Activated T-helper 1 cell treated with Interleukin-2 at 50 U/mL for 16 hours (primary cell): ENCODE results near the gene AHRR.

Experiments
- DNase-seq: peaks from one replicate; pipeline ENCODE4 v3.0.0-alpha.2; 2020; ENCODE audit warnings: low read depth

Gene AHRR

DNA sequence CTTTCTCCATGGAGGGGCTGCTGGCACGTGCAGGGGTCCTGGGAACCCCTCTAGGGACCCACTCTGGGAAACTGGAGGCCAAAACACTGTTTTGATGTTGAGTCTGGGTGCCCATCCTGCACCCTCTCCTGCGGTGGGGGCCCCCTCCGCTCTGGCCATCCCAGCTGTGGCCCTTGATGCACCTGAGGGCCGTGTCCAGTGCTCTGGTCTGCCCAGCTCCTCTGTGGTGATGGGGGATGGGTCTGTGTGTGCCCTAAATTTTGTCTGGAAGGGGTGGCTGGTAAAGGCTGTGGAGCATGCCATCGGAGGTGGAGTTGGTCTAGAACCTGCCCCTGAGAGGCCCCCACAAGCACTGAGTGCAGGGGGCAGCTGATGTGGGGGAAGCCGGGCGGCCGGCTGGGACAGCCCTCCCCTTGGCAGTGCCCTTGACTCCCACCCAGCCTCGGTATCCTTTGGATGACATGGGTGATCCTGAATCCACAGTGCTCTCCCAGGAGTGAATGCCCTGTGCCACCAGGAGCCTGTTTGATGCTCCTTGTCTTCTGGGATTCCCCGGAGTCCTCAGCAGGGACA, 26.3 kb downstream of the AHRR start:
- no peak for DNase-seq

DNA sequence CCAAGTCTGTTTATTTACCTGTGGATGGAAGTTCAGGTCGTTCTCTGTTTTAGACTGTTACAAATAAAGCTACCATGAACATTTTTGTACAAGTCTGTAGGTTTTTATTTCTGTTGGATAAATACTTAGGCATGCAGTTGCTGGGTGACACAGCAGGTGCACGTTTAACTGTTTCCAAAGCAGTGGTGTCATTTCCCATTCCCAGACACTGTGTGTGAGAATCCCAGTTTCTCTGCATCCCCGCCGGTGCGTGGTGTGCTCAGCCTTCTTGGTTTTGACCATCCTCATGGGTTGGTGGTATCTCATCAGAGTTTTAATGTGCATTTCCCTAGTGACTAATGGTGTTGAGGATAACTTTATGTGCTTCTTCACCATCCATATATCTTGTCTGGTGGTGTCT, 27.2 kb downstream of the AHRR start:
- no peak for DNase-seq

DNA sequence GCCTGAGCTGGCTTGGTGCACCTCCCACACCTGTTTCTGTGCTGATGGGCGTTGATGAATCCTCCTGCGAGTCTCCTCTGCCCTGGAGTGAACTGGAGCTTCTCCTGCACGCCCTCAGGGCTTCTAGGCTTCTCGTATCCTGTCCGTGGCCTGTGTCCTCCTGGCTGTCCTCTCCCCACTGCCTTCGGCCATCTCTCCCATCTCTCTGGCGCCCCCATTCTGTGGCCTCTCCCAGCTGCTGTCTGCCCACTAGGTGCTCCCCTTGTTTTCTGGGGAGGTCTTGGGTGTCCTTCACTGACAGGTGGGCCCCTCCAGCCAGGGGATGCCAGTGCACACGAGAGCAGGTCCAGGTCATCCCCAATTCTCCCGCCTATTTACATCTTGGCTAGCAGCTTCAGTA, 28.8 kb downstream of the AHRR start:
- DNase-seq, result no peak

DNA sequence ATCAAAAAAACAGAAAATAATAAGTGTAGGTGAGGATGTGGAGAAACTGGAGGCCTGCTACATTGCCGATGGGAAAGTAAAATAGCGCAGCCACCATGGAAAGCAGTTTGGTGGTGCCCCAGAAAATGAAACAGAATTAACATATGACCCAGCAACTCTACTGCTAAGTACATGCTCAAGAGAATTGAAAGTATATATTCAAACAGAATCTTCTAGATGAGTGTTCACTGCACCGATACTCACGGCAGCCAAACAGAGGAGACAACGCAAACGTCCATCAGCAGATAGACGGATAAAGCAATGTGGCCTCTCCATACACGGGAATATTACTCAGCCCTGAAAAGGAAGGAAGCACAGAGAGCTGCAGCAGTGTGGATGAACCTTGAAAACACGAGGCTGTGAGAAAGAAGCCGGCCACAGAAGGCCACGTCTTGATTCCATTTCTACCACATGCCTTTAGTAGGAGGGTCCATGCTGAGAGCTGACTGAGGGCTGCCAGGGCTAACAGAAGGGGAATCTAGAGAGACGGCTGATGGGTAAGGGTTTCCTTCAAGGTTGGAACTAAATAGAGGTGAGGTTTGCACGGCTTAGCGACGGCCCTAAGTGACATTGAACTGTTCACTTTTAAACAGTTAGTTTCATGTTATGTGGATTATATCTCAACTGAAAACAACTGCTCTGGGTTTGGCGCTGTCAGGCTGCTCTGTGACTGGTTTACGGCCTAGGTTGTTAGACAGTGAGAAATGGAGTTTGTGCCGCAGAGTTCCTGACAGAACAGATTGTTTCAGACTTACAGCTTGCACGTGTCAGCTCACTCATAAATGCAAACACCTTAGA, 29.8 kb downstream of the AHRR start:
- DNase-seq, result no peak

DNA sequence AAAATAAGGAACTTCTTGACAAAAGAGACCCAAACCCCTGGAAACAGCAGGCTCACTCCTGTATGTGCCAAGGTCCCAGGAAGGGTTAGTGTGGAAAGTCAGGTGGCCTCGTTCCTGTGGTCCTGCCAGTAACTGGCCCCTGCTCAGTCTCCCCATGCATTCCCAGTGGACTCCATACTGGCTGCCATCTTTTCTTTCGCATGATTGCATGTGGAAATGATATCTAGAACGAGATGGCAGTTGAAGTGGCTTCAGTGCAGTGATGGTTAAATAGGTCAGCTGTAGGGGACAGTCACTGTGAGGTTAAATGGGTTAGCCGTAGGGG, 30.4 kb downstream of the AHRR start:
- DNase-seq, result no peak

DNA sequence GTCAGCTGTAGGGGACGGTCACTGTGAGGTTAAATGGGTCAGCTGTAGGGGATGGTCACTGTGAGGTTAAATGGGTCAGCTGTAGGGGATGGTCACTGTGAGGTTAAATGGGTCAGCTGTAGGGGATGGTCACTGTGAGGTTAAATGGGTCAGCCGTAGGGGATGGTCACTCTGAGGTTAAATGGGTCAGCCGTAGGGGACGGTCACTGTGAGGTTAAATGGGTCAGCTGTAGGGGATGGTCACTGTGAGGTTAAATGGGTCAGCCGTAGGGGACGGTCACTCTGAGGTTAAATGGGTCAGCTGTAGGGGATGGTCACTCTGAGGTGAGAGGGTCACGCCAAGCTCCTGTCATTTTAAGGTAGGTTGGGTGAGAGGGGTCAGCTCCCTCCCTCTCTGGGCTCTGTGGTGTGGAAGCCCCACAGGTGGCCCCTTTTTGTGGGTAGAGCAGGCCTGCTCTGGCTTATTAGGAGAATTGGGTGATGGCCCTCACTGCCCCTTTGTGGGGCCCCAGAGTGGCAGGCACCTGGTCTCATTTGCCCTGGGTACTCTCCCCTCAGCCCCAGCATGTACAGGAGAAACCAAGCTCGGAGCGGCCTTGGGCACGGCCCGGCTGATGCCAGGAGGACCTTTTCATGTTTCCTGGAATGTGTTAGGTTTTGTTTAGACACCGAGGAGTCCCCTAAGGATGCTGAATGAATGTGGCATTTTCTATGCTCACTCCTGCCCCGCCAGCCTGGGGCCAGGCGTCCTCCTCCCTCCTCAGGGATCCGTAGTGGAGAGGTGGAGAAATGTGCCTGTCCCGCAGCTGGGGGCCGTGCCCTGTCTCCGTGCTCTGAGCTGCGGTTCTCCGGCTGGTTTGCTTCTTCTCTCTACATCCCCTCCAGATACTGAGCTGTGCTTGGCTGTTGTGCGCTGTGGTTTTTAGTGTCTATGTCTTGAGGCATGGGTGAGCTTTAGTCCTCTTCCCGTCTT, 31.4 kb downstream of the AHRR start:
- no peak for DNase-seq

DNA sequence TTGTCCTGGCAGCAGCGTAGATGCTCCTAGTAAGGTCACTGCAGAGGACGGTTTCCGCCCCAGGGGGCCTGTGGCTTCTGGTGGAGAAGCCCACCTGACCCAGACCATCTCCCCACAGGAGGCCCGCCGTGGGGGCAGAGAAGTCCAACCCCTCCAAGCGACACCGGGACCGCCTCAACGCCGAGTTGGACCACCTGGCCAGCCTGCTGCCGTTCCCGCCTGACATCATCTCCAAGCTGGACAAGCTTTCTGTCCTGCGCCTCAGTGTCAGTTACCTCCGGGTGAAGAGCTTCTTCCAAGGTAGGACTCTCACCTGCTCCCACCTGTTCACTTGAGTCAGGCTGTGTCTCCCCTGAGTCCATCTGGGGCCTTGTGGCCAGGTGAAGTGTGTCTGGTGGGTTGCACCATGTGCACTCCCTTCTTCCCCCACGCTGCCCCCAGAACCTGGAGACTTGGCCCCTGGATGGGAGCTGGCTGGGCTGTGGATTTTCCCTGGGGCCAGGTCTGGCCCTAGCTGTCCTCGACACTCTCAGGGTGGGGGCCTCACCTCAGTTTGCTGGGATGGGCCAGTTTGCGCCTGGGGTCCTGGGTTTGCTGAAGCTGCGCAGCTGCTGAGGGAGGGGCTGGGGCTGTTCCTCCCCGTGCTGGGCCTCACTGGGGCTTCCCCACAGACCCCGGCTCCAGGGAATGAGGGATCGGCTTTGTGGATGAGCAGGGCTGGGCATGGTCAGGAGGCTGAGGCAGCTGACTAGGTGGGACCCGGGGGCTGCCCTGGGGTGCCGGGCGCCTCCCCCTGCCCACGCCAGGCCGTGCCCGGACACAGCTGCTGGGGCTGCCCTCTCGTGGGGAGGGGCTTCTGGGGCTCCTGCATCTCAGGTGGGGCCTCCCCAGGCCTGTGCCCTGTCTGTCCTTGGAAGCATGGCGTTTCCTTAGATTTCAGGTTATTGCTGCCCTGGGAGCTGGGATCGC, 32.4 kb downstream of the AHRR start:
- DNase-seq, result no peak

DNA sequence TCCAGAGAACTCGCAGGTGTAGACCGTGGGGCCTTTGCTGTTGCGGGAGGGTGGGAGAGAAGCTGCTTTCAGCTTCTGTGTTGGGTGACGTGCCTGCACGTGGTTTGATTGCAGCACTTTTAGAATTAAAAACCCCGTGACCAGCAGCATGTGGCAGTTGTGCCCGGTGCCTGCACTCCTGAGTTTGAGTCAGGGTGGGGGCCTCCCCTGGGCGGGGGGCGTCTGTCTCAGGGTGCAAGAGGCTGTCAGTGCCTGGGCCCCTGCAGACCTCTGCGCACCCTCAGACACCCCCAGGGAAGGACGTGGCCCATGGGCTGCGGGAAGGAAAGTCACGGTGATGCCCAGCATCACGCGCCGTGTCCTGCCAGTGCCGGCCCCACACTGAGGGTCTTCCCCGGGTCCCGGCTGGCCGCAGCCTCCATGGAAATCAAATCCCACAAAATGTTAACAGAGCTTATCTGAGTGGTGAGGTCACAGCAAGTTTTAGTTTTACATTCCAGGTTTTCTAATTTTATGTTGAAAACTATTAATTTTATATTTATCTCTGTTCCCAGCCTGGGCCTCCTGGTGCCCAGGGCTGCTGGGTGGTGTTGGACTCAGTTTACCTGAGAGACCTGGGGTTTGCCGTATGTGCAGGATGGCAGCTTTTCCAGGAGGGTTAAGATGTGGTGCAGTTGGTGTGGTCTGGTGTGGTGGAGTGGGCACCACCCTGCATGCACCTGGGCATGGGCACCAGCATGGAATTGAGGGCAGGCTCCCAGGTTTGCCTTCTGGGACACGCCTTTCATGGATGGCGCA, 33.3 kb downstream of the AHRR start:
- no peak for DNase-seq

DNA sequence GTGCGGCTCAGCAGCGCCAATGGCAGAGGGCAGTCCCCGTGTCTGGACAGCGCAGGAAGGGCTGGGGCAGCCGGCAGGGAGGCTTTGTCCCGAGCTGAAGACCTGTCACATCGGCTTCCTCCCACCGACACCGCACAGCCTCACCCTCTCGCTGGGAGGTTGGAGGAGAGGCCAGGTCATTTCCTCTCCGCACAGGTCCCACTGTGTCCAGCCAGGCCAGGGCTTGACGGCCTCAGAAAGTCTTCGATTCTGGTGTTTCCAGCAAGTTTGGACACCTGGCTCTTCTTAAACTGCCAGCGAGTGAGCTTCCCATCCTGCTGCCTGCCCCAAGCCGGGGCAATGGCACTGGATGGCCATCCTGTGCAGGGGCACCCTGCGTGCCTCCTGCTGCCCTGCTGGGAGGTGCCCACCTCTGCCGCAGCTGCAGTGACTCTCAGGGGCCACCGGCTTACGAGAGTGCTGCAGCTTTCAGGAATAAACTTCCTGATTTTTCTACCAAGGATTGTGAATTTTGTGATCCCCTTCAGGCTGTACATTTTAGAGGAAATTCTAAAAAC, 33.9 kb downstream of the AHRR start:
- DNase-seq, result no peak

DNA sequence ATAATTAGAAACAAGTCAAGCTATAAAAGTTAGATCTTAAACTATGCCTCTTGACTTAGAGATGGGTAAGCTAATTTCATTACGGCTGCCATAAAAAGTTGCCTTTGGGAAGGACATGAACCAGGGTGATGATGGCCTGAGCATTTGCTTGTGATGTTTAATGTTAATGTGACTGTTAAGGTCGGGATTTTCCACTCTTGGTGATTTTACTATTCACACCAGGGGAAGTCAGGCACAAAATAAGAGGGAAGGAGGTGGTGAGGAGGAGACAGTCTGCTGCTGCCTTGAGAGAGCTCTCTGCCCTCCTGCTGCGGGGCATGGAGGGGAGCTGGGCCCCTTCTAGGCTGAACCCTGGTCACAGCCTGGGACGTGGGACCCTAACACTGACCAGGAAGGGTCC, 34.4 kb downstream of the AHRR start:
- no peak for DNase-seq

DNA sequence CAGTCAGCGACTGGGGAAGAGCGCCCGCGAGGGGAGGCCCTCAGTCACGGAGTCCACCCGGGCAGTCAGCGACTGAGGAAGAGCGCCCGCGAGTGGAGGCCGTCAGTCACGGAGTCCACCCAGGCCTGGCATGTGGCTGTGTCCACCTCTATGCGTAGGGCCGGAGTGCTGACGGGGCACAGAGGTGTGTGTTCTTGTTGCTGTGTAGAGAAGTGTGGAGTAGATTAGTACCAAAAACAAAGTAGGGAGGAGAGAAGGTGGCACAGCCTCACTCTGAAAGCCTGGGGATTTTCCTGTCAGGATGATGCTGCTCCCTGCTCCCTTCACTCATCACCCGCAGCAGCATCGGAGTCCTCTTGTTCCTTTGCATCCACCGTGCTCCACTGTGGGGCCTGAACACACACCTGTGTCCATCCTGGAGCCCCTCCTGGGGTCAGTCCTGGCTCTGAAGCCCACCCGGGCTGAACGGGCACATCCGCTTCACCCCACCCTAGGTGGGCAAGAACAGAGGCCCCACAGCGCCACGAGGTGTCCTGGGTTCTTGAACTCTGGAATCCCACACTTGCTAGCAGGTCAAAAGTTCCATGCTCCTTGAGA, 37.9 kb downstream of the AHRR start:
- no peak for DNase-seq

DNA sequence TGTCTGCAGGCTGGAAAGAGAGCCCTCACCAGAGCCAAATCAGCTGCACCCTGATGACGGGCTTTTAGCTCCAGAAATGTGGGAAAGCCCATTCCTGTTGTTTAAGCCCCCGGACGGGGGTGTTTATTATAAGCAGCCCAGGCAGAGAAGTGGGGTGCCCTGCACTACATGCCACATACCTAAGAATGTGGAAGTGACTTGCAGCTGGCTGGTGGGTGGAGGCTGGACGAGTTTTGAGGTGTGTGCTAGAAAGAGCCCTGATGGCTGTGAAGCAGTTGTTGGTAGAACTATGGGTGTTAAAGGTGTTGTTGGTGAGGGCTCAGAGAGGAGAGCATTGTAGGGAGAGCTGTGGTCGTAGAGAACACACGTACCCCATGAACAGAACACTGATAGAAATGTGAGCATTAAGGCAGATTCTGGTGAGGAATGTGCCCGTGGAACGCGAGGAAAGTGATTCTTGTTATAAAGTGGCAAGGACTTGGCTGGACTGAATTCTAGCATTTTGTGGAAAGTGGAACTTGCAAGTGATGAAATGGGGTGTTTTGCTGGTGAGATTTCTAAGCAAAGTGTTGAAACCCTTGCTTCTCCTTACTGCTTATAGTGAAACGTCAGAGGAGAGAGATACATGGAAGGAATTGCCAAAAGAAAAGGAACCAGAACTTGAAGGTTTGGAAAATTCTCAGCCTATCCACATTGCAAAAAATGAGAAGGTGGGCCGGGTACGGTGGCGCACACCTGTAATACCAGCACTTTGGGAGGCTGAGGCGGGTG, 38.9 kb downstream of the AHRR start:
- DNase-seq, result no peak

DNA sequence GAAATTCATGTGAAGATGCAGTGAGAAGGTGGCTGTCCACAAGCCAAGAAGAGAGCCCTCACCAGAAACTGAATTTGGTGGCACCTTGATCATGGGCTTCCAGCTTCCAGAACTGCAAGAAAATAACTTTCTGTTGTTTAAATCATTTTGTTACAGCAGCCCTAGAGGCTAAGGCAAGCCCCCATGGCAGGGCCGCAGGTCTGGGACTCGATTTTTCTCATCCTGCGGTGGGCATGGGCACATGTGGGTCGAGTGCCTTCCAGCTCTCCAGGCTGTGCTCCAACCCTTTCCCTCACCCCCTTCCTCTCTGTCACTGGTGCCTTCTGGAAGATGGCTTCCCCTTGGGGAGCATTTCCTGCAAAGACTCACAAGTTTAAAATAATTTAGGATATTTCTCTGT, 40.7 kb downstream of the AHRR start:
- no peak for DNase-seq

DNA sequence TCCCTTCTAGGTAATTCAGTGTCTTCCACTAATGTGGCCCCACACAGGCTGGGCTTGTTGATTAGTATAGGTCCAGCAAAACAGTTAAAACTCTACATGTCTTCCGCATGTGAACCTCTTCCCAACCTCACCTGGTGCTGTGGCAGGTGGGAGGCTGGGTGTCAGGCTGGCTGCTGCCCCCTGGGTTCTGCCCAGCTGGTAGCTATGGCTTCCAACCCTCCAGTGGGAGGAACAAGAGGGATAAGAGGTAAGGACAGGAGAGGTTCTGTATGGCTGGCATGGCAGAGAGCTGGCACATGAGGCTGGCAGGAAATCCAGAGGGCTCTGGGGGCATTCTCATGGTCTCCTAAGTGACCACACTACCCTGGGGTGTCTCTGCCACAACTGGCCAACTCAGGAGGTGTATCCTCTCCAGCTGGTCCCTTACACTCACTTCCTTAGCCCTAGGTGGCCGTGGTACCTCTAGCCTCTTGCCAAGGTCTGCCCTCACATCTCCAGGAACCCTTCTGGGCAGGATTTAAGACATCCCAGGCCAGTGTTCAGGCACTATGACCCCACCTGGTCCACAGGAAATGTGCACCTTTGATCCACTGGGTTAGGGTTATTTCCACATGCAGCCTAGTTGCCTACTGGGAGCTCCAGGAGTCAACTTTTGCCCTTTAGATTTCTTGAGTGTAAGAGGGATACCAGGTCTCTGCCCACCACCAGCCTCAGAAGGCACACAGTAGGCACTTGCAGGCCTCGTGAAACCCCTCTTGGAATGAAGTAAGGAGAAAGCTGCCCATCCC, 41.7 kb downstream of the AHRR start:
- no peak for DNase-seq

DNA sequence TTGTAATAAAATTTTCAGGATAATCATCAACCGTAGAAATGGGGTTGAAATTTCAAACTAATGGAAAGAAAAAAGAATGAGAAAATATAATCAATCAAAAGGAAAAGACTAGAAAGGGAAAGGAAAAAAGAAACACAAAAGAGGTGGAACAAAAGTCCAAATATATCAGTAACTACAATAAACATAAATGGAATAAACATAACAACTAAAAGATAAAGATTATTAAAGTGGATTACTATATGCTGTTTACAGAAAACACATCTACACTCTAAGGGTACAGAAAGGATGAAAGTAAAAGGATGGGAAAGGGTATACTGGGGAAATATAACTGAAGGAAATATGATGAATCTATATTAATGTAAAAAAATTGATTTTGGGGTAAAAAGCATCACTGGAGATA, 43.0 kb downstream of the AHRR start:
- DNase-seq, result no peak

DNA sequence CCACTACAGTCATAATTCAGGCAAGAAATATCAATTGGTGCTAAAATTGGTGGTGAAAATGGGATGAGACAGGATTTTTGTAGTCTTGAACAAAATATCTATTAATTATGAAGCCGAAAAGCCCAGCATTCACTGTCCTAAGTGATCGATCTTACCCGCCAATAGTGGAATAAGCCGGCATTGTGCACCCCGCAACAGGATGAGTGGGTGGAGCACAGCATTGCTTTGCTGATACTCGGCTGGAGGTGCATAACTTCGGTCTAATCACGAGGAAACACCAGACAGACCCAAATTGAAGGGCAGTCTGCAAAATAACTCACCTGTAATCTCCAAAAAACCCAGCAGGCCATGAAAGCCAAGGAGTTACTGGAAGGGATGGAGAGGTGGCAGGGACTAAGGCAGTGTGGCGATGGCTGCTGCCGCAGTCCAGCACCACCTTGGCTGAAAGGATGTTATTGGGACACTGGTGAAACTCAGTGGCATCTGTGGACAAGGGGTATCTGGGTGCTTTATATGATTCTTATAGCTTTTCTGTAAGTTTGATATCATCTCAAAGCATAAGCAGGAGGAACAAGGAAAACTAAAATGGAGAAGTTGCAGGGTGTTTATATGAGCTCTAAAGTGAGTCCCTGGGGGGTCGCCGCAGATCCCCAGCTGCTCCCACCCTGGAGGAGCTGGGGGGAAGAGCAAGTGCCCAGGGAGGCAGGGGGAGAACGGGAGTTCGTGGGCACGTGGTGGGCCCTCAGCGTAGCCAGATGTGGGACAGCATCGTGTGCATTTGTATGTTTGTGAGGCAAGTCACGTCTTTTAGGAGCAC, 45.2 kb downstream of the AHRR start:
- no peak for DNase-seq

DNA sequence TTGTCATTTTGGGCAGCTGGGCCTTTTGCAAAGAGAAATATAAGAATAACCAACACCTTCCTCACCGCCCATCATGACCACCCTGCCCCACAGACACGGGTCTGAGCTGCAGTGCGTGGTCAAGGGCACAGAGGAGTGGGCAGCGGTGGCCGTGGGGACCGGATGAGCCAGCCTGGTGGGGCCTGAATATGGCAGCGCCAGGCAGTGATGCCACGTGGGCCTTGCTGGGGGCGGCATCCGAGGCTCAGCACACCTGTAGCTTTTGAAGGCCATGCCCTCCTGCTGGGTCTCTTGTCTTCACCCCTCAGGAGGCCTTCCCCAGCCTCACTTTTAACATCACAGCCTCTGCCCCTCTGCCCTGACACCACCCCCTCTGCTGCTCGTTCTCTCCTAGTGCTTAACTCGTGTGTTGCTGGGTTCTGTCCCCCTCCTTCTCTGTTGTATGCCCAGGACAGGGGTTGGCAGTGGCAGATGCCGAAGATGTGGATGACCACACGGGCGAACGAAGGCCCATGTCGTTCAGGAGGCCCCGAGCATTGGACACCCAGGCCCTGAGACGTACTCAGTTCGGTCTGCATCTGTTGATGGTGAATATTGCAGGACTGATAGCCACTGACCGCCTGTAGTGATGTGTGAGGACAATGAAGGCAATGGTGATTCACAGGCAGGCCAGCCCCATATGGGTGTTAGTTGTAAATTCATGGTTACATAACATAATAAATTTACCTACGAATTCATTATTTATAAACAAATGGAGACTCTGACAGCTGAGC, 46.0 kb downstream of the AHRR start:
- no peak for DNase-seq
